HEK293 (cell line): Measurements from ENCODE around the gene PTPN6.

Experiments used
- EGR2 ChIP-seq: fragments of 450-650 bp; formaldehyde crosslinking; IDR thresholded peaks from 2 replicates; pipeline ENCODE4 v1.5.1; 2016; ENCODE audit warnings: low read depth, missing biosample characterization, missing genetic modification characterization
- GLIS2 ChIP-seq: fragments of 450-650 bp; formaldehyde crosslinking; IDR thresholded peaks from 2 replicates; pipeline ENCODE4 v1.5.1; 2016; ENCODE audit warnings: missing biosample characterization, missing genetic modification characterization
- KLF1 ChIP-seq: fragments of 450-650 bp; formaldehyde crosslinking; IDR thresholded peaks from 2 replicates; pipeline ENCODE4 v1.5.1; 2016; ENCODE audit warnings: missing biosample characterization, missing genetic modification characterization
- KLF7 ChIP-seq: fragments of 450-650 bp; formaldehyde crosslinking; IDR thresholded peaks from 2 replicates; pipeline ENCODE4 v1.5.1; 2016; ENCODE audit warnings: missing biosample characterization, missing genetic modification characterization, borderline replicate concordance
- KLF8 ChIP-seq: fragments of 450-650 bp; formaldehyde crosslinking; IDR thresholded peaks from 2 replicates; pipeline ENCODE4 v1.5.1; 2016; ENCODE audit warnings: missing biosample characterization, missing genetic modification characterization
- KLF9 ChIP-seq: fragments of 450-650 bp; formaldehyde crosslinking; IDR thresholded peaks from 2 replicates; pipeline ENCODE4 v1.5.1; 2016; ENCODE audit warnings: missing biosample characterization, missing genetic modification characterization, low read depth
- OSR2 ChIP-seq: fragments of 450-650 bp; formaldehyde crosslinking; IDR thresholded peaks from 2 replicates; pipeline ENCODE4 v1.5.1; 2016; ENCODE audit warnings: missing biosample characterization, missing genetic modification characterization
- SETDB1 ChIP-seq: IDR thresholded peaks from one replicate; pipeline ENCODE4 v1.6.1; 2017; ENCODE audit warnings: mild to moderate bottlenecking, low read length, moderate library complexity, mixed read lengths; ENCODE audit not compliant: insufficient read length
- SP2 ChIP-seq: fragments of 450-650 bp; formaldehyde crosslinking; IDR thresholded peaks from 2 replicates; pipeline ENCODE4 v1.5.1; 2016; ENCODE audit warnings: missing biosample characterization, missing genetic modification characterization
- TCF7L2 ChIP-seq: IDR thresholded peaks from 2 replicates; pipeline ENCODE4 v1.6.1; 2011; ENCODE audit warnings: low read depth, mild to moderate bottlenecking, inconsistent platforms, low read length, moderate library complexity, borderline replicate concordance
- WT1 ChIP-seq: fragments of 450-650 bp; formaldehyde crosslinking; IDR thresholded peaks from 2 replicates; pipeline ENCODE4 v1.5.1; 2016; ENCODE audit warnings: missing biosample characterization, missing genetic modification characterization
- YY1 ChIP-seq: fragments of 450-650 bp; formaldehyde crosslinking; IDR thresholded peaks from 2 replicates; pipeline ENCODE4 v1.5.1; 2018; ENCODE audit warnings: missing biosample characterization, missing genetic modification characterization
- ZBTB1 ChIP-seq: fragments of 450-650 bp; formaldehyde crosslinking; IDR thresholded peaks from 2 replicates; pipeline ENCODE4 v1.5.1; 2016; ENCODE audit warnings: missing biosample characterization, missing genetic modification characterization
- ZBTB8A ChIP-seq: fragments of 450-650 bp; formaldehyde crosslinking; IDR thresholded peaks from 2 replicates; pipeline ENCODE4 v1.5.1; 2016; ENCODE audit warnings: missing biosample characterization, missing genetic modification characterization
- ZNF146 ChIP-seq: fragments of 450-650 bp; formaldehyde crosslinking; IDR thresholded peaks from 2 replicates; pipeline ENCODE4 v1.5.1; 2016; ENCODE audit warnings: missing biosample characterization, missing genetic modification characterization
- ZNF155 ChIP-seq: fragments of 450-650 bp; formaldehyde crosslinking; IDR thresholded peaks from 2 replicates; pipeline ENCODE4 v1.5.1; 2016; ENCODE audit warnings: missing biosample characterization, missing genetic modification characterization
- ZNF169 ChIP-seq: fragments of 450-650 bp; formaldehyde crosslinking; IDR thresholded peaks from 2 replicates; pipeline ENCODE4 v1.5.1; 2016; ENCODE audit warnings: missing biosample characterization, missing genetic modification characterization
- ZNF37A ChIP-seq: fragments of 450-650 bp; IDR thresholded peaks from 2 replicates; pipeline ENCODE4 v1.5.1; 2018; ENCODE audit warnings: missing biosample characterization, missing genetic modification characterization
- ZNF433 ChIP-seq: fragments of 450-650 bp; formaldehyde crosslinking; IDR thresholded peaks from 2 replicates; pipeline ENCODE4 v1.5.1; 2016; ENCODE audit warnings: missing biosample characterization, missing genetic modification characterization, low read depth
- ZNF501 ChIP-seq: fragments of 450-650 bp; formaldehyde crosslinking; IDR thresholded peaks from 2 replicates; pipeline ENCODE4 v1.5.1; 2016; ENCODE audit warnings: missing biosample characterization, missing genetic modification characterization
- ZNF600 ChIP-seq: fragments of 450-650 bp; formaldehyde crosslinking; IDR thresholded peaks from 2 replicates; pipeline ENCODE4 v1.5.1; 2016; ENCODE audit warnings: missing biosample characterization, missing genetic modification characterization
- ZNF677 ChIP-seq: fragments of 450-650 bp; IDR thresholded peaks from 2 replicates; pipeline ENCODE4 v1.5.0; 2018; ENCODE audit warnings: missing biosample characterization, mild to moderate bottlenecking, missing genetic modification characterization, moderate library complexity
- ZNF785 ChIP-seq: fragments of 450-650 bp; formaldehyde crosslinking; IDR thresholded peaks from 2 replicates; pipeline ENCODE4 v1.5.1; 2016; ENCODE audit warnings: missing biosample characterization, missing genetic modification characterization
- TF ChIP-seq, protein P1 (sequence below): fragments of 450-650 bp; IDR thresholded peaks from 2 replicates; pipeline ENCODE4 v1.5.1; 2018; ENCODE audit warnings: missing biosample characterization, missing genetic modification characterization
- TF ChIP-seq, protein P2 (sequence below): fragments of 450-650 bp; formaldehyde crosslinking; IDR thresholded peaks from 2 replicates; pipeline ENCODE4 v1.5.1; 2016; ENCODE audit warnings: missing biosample characterization, missing genetic modification characterization
- TF ChIP-seq, protein P3 (sequence below): fragments of 450-650 bp; formaldehyde crosslinking; IDR thresholded peaks from 2 replicates; pipeline ENCODE4 v1.5.1; 2016; ENCODE audit warnings: missing biosample characterization, missing genetic modification characterization
- TF ChIP-seq, protein P4 (sequence below): fragments of 450-650 bp; formaldehyde crosslinking; IDR thresholded peaks from 2 replicates; pipeline ENCODE4; 2016; ENCODE audit warnings: missing biosample characterization, missing genetic modification characterization
- TF ChIP-seq, protein P5 (sequence below): fragments of 450-650 bp; formaldehyde crosslinking; IDR thresholded peaks from 2 replicates; pipeline ENCODE4 v1.5.0; 2017; ENCODE audit warnings: missing biosample characterization, missing genetic modification characterization, borderline replicate concordance
- TF ChIP-seq, protein P6 (sequence below): fragments of 450-650 bp; IDR thresholded peaks from 2 replicates; pipeline ENCODE4 v1.5.1; 2018; ENCODE audit warnings: missing biosample characterization, mild to moderate bottlenecking, missing genetic modification characterization

PTPN6 gene

DNA sequence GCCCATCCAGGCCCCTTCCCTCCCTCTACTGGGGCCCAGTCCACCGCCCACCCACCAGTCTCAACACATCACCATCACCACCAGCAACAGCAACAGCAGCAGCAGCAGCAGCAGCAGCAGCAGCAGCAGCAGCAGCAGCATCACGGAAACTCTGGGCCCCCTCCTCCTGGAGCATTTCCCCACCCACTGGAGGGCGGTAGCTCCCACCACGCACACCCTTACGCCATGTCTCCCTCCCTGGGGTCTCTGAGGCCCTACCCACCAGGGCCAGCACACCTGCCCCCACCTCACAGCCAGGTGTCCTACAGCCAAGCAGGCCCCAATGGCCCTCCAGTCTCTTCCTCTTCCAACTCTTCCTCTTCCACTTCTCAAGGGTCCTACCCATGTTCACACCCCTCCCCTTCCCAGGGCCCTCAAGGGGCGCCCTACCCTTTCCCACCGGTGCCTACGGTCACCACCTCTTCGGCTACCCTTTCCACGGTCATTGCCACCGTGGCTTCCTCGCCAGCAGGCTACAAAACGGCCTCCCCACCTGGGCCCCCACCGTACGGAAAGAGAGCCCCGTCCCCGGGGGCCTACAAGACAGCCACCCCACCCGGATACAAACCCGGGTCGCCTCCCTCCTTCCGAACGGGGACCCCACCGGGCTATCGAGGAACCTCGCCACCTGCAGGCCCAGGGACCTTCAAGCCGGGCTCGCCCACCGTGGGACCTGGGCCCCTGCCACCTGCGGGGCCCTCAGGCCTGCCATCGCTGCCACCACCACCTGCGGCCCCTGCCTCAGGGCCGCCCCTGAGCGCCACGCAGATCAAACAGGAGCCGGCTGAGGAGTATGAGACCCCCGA is 14.3 kb upstream of the PTPN6 start (continued):
- TF ChIP-seq ZBTB1 (tag by site-specific recombination) (0 out of 2 replicates have a peak, but pooled peaks have one; percentile 9), ZNF677 (tag by site-specific recombination) (no peak), EGR2 (peak; percentile 85), ZNF155 (tag by site-specific recombination) (no peak), OSR2 (tag by site-specific recombination) (peak; percentile 98), GLIS2 (tag by site-specific recombination) (peak; percentile 47), ZBTB8A (tag by site-specific recombination) (peak; percentile 57), ZNF146 (tag by site-specific recombination) (no peak), ZNF501 (tag by site-specific recombination) (0 out of 2 replicates have a peak, but pooled peaks have one; percentile 23), WT1 (tag by site-specific recombination) (peak; percentile 46), KLF8 (tag by site-specific recombination) (peak; percentile 37; the same call in 1 of the 2 replicates), YY1 (no peak), ZNF600 (tag by site-specific recombination) (peak; percentile 73), SP2 (tag by site-specific recombination) (peak; percentile 84), KLF7 (tag by site-specific recombination) (no peak), ZNF433 (no peak), KLF9 (tag by site-specific recombination) (0 out of 2 replicates have a peak, but pooled peaks have one; percentile 9), SETDB1 (no peak), ZNF37A (tag by site-specific recombination) (no peak), KLF1 (tag by site-specific recombination) (peak; percentile 70), ZNF169 (tag by site-specific recombination) (peak; percentile 98), TCF7L2 (no peak), ZNF785 (tag by site-specific recombination) (no peak)
- TF ChIP-seq, protein P1, sequence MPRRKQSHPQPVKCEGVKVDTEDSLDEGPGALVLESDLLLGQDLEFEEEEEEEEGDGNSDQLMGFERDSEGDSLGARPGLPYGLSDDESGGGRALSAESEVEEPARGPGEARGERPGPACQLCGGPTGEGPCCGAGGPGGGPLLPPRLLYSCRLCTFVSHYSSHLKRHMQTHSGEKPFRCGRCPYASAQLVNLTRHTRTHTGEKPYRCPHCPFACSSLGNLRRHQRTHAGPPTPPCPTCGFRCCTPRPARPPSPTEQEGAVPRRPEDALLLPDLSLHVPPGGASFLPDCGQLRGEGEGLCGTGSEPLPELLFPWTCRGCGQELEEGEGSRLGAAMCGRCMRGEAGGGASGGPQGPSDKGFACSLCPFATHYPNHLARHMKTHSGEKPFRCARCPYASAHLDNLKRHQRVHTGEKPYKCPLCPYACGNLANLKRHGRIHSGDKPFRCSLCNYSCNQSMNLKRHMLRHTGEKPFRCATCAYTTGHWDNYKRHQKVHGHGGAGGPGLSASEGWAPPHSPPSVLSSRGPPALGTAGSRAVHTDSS (tag by site-specific recombination) = peak; percentile 50
- TF ChIP-seq, protein P2, sequence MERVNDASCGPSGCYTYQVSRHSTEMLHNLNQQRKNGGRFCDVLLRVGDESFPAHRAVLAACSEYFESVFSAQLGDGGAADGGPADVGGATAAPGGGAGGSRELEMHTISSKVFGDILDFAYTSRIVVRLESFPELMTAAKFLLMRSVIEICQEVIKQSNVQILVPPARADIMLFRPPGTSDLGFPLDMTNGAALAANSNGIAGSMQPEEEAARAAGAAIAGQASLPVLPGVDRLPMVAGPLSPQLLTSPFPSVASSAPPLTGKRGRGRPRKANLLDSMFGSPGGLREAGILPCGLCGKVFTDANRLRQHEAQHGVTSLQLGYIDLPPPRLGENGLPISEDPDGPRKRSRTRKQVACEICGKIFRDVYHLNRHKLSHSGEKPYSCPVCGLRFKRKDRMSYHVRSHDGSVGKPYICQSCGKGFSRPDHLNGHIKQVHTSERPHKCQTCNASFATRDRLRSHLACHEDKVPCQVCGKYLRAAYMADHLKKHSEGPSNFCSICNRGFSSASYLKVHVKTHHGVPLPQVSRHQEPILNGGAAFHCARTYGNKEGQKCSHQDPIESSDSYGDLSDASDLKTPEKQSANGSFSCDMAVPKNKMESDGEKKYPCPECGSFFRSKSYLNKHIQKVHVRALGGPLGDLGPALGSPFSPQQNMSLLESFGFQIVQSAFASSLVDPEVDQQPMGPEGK (tag by site-specific recombination) = peak; percentile 80
- TF ChIP-seq, protein P3, sequence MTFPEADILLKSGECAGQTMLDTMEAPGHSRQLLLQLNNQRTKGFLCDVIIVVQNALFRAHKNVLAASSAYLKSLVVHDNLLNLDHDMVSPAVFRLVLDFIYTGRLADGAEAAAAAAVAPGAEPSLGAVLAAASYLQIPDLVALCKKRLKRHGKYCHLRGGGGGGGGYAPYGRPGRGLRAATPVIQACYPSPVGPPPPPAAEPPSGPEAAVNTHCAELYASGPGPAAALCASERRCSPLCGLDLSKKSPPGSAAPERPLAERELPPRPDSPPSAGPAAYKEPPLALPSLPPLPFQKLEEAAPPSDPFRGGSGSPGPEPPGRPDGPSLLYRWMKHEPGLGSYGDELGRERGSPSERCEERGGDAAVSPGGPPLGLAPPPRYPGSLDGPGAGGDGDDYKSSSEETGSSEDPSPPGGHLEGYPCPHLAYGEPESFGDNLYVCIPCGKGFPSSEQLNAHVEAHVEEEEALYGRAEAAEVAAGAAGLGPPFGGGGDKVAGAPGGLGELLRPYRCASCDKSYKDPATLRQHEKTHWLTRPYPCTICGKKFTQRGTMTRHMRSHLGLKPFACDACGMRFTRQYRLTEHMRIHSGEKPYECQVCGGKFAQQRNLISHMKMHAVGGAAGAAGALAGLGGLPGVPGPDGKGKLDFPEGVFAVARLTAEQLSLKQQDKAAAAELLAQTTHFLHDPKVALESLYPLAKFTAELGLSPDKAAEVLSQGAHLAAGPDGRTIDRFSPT = peak; percentile 29; the same call in 1 of the 2 replicates
- TF ChIP-seq, protein P4, sequence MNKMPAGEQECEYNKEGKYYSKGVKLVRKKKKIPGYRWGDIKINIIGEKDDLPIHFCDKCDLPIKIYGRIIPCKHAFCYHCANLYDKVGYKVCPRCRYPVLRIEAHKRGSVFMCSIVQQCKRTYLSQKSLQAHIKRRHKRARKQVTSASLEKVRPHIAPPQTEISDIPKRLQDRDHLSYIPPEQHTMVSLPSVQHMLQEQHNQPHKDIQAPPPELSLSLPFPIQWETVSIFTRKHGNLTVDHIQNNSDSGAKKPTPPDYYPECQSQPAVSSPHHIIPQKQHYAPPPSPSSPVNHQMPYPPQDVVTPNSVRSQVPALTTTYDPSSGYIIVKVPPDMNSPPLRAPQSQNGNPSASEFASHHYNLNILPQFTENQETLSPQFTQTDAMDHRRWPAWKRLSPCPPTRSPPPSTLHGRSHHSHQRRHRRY (tag by site-specific recombination) = peak; percentile 25; the same call in 1 of the 2 replicates
- TF ChIP-seq, protein P5, sequence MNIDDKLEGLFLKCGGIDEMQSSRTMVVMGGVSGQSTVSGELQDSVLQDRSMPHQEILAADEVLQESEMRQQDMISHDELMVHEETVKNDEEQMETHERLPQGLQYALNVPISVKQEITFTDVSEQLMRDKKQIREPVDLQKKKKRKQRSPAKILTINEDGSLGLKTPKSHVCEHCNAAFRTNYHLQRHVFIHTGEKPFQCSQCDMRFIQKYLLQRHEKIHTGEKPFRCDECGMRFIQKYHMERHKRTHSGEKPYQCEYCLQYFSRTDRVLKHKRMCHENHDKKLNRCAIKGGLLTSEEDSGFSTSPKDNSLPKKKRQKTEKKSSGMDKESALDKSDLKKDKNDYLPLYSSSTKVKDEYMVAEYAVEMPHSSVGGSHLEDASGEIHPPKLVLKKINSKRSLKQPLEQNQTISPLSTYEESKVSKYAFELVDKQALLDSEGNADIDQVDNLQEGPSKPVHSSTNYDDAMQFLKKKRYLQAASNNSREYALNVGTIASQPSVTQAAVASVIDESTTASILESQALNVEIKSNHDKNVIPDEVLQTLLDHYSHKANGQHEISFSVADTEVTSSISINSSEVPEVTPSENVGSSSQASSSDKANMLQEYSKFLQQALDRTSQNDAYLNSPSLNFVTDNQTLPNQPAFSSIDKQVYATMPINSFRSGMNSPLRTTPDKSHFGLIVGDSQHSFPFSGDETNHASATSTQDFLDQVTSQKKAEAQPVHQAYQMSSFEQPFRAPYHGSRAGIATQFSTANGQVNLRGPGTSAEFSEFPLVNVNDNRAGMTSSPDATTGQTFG (tag by site-specific recombination) = 0 out of 2 replicates have a peak, but pooled peaks have one; percentile 61
- TF ChIP-seq, protein P6, sequence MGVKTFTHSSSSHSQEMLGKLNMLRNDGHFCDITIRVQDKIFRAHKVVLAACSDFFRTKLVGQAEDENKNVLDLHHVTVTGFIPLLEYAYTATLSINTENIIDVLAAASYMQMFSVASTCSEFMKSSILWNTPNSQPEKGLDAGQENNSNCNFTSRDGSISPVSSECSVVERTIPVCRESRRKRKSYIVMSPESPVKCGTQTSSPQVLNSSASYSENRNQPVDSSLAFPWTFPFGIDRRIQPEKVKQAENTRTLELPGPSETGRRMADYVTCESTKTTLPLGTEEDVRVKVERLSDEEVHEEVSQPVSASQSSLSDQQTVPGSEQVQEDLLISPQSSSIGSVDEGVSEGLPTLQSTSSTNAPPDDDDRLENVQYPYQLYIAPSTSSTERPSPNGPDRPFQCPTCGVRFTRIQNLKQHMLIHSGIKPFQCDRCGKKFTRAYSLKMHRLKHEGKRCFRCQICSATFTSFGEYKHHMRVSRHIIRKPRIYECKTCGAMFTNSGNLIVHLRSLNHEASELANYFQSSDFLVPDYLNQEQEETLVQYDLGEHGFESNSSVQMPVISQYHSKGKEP = peak; percentile 100
